Measurements from ENCODE around the gene CRYZL1. TPM values are rescaled to one million over a fixed set of nuclear protein-coding genes. Genes with fewer than 3 reads are reported as not detected.

Gene CRYZL1
- total RNA-seq, 1 experiment from 2014 or later = 46.6 TPM

- TF ChIP-seq, protein P1, sequence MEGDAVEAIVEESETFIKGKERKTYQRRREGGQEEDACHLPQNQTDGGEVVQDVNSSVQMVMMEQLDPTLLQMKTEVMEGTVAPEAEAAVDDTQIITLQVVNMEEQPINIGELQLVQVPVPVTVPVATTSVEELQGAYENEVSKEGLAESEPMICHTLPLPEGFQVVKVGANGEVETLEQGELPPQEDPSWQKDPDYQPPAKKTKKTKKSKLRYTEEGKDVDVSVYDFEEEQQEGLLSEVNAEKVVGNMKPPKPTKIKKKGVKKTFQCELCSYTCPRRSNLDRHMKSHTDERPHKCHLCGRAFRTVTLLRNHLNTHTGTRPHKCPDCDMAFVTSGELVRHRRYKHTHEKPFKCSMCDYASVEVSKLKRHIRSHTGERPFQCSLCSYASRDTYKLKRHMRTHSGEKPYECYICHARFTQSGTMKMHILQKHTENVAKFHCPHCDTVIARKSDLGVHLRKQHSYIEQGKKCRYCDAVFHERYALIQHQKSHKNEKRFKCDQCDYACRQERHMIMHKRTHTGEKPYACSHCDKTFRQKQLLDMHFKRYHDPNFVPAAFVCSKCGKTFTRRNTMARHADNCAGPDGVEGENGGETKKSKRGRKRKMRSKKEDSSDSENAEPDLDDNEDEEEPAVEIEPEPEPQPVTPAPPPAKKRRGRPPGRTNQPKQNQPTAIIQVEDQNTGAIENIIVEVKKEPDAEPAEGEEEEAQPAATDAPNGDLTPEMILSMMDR (conservative IDR thresholded peaks at IDR 0.05; ENCODE audit: low read depth, low read length) = no peak
- TF ChIP-seq EZH2 (IDR thresholded peaks at IDR 0.05; ENCODE audit: borderline replicate concordance, low read depth, low read length, poor library complexity, severe bottlenecking) = no peak
- intact Hi-C loops (cut with micrococcal nuclease; ENCODE audit: unreplicated experiment) = no loop called here
- DNase-seq (ENCODE audit: low spot score) = no peak
- no peak overlapping the region for H3K4me3 ChIP-seq (ENCODE audit: low read depth, low read length, poor library complexity, severe bottlenecking)
- ChIA-PET POLR2A (ENCODE audit: low non-redundant PET) (no interaction called here), CTCF (no interaction called here)
- no peaks in the 10 kb centered on the region for H3K4me1 ChIP-seq (ENCODE audit: insufficient read depth, low read length, poor library complexity, severe bottlenecking)
- no peaks in the 10 kb centered on the region for H3K9me3 ChIP-seq (ENCODE audit: low read depth, low read length, poor library complexity, severe bottlenecking)
- no TSS peak for BruUV-seq (replicated peaks)
- no peak overlapping the region for H3K27ac ChIP-seq (ENCODE audit: low read depth, low read length, poor library complexity, severe bottlenecking)
- H3K36me3 ChIP-seq (ENCODE audit: insufficient read depth, low read length, poor library complexity, severe bottlenecking) = peaks cover 84% of the 10 kb centered on the region
- no peaks in the 10 kb centered on the region for H3K27me3 ChIP-seq (replicated peaks; ENCODE audit: insufficient read depth, low read depth, low read length, poor library complexity)
Observed at GRCh38 chr21:33568448-33568847, 73.1 kb downstream of the CRYZL1 start.

DNA sequence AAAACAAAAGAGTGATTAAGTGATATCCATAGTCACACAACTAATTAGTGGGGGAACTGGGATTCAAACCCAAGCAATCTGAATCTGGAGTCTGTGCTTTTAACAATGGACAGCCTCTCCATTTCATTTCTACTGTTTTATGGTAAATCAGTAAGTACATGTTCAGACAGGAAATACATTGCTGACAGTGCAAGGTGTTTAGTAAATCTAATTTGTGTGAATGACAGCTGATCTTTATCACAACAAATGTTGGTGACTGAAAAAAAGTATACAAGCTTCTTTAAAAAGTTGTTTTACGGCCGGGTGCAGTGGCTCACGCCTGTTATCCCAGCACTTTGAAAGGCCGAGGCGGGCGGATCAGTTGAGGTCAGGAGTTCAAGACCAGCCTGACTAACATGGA is 73.6 kb downstream of the CRYZL1 start:
- H3K9me3 ChIP-seq (ENCODE audit: low read depth, low read length, poor library complexity, severe bottlenecking) = no peaks in the 10 kb centered on the region
- BruUV-seq (replicated peaks) = no TSS peak
- no peak for DNase-seq (ENCODE audit: low spot score)
- POLR2A ChIA-PET (ENCODE audit: low non-redundant PET) = no interaction called here
- no peak overlapping the region for H3K27ac ChIP-seq (ENCODE audit: low read depth, low read length, poor library complexity, severe bottlenecking)
- no peak overlapping the region for H3K4me3 ChIP-seq (ENCODE audit: low read depth, low read length, poor library complexity, severe bottlenecking)
- CTCF ChIA-PET = no interaction called here
- TF ChIP-seq, protein P1 (conservative IDR thresholded peaks at IDR 0.05; ENCODE audit: low read depth, low read length) = no peak
- no peak for TF ChIP-seq EZH2 (IDR thresholded peaks at IDR 0.05; ENCODE audit: borderline replicate concordance, low read depth, low read length, poor library complexity, severe bottlenecking)
- H3K27me3 ChIP-seq (replicated peaks; ENCODE audit: insufficient read depth, low read depth, low read length, poor library complexity) = no peaks in the 10 kb centered on the region
- intact Hi-C loops (cut with micrococcal nuclease; ENCODE audit: unreplicated experiment) = no loop called here
- peaks cover 84% of the 10 kb centered on the region for H3K36me3 ChIP-seq (ENCODE audit: insufficient read depth, low read length, poor library complexity, severe bottlenecking)
- H3K4me1 ChIP-seq (ENCODE audit: insufficient read depth, low read length, poor library complexity, severe bottlenecking) = no peaks in the 10 kb centered on the region

DNA sequence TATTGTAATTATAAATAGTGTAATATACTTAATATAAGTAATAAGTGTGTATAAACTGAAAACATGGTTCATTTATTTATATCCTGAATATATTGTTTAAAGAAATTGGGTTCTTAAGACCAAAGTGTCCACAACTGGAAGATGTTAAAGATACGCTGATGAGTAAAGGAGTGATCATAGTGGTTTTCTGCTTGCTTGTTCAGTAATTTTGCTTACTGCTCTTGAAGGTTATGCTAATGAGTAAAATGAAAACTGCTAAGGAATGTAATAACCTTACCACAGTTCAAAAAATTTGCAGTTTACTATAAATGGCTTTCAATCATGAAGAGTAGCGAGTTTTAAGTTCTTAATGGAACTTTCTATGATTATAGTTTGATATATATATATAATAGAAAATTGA is 75.0 kb downstream of the CRYZL1 start:
- CTCF ChIA-PET = no interaction called here
- no TSS peak for BruUV-seq (replicated peaks)
- TF ChIP-seq EZH2 (IDR thresholded peaks at IDR 0.05; ENCODE audit: borderline replicate concordance, low read depth, low read length, poor library complexity, severe bottlenecking) = no peak
- TF ChIP-seq, protein P1 (conservative IDR thresholded peaks at IDR 0.05; ENCODE audit: low read depth, low read length) = no peak

More for the DNA sequence above, 75.0 kb downstream of the CRYZL1 start:
- H3K4me3 ChIP-seq (ENCODE audit: low read depth, low read length, poor library complexity, severe bottlenecking) = no peak overlapping the region
- DNase-seq (ENCODE audit: low spot score) = no peak
- H3K27ac ChIP-seq (ENCODE audit: low read depth, low read length, poor library complexity, severe bottlenecking) = no peak overlapping the region
- POLR2A ChIA-PET (ENCODE audit: low non-redundant PET) = no interaction called here
- H3K4me1 ChIP-seq (ENCODE audit: insufficient read depth, low read length, poor library complexity, severe bottlenecking) = no peaks in the 10 kb centered on the region
- no peaks in the 10 kb centered on the region for H3K27me3 ChIP-seq (replicated peaks; ENCODE audit: insufficient read depth, low read depth, low read length, poor library complexity)
- H3K36me3 ChIP-seq (ENCODE audit: insufficient read depth, low read length, poor library complexity, severe bottlenecking) = peaks cover 82% of the 10 kb centered on the region
- intact Hi-C loops (cut with micrococcal nuclease; ENCODE audit: unreplicated experiment) = no loop called here
- H3K9me3 ChIP-seq (ENCODE audit: low read depth, low read length, poor library complexity, severe bottlenecking) = no peaks in the 10 kb centered on the region
